ENCODE data around the gene MAP6D1. TPM values are rescaled to one million over a fixed set of nuclear protein-coding genes. Genes with fewer than 3 reads are reported as not detected.
A peak's percentile ranks its signal among the peaks of the same experiment; 100 is the strongest.

Gene MAP6D1
- total RNA-seq, 1 donor from 2014 or later, result 4.2 TPM

- TF ChIP-seq CTCF (IDR thresholded peaks at IDR 0.05), result no peak
- DNase-seq (ENCODE audit: extremely low spot score, unreplicated experiment), result no peak
- Mint-ChIP-seq H3K27me3 (ENCODE audit: unreplicated experiment) (no peaks in the 10 kb centered on the region), H3K4me3 (ENCODE audit: unreplicated experiment) (no peak overlapping the region), H3K9me3 (ENCODE audit: unreplicated experiment) (no peaks in the 10 kb centered on the region), H3K36me3 (ENCODE audit: unreplicated experiment) (peaks cover 38% of the 10 kb centered on the region), H3K27ac (ENCODE audit: unreplicated experiment) (peak overlapping the region; percentile 80), H3K4me1 (ENCODE audit: unreplicated experiment) (peaks cover 31% of the 10 kb centered on the region)
Measured at GRCh38 chr3:183844606-183845005, 19.2 kb upstream of the MAP6D1 start.

GRCh38 chr3:183839751-183840150 is 14.4 kb upstream of the MAP6D1 start:
- Mint-ChIP-seq H3K27ac (ENCODE audit: unreplicated experiment) (no peak overlapping the region), H3K9me3 (ENCODE audit: unreplicated experiment) (no peaks in the 10 kb centered on the region), H3K4me1 (ENCODE audit: unreplicated experiment) (peaks cover 12% of the 10 kb centered on the region), H3K4me3 (ENCODE audit: unreplicated experiment) (no peak overlapping the region), H3K36me3 (ENCODE audit: unreplicated experiment) (peaks cover 27% of the 10 kb centered on the region), H3K27me3 (ENCODE audit: unreplicated experiment) (no peaks in the 10 kb centered on the region)
- TF ChIP-seq CTCF (IDR thresholded peaks at IDR 0.05), result no peak
- DNase-seq (ENCODE audit: extremely low spot score, unreplicated experiment), result no peak

GRCh38 chr3:183837894-183838293 is 12.5 kb upstream of the MAP6D1 start:
- Mint-ChIP-seq H3K36me3 (ENCODE audit: unreplicated experiment) (peaks cover 34% of the 10 kb centered on the region), H3K27me3 (ENCODE audit: unreplicated experiment) (no peaks in the 10 kb centered on the region), H3K27ac (ENCODE audit: unreplicated experiment) (no peak overlapping the region), H3K4me1 (ENCODE audit: unreplicated experiment) (no peaks in the 10 kb centered on the region), H3K4me3 (ENCODE audit: unreplicated experiment) (no peak overlapping the region), H3K9me3 (ENCODE audit: unreplicated experiment) (no peaks in the 10 kb centered on the region)
- DNase-seq (ENCODE audit: extremely low spot score, unreplicated experiment), result no peak
- TF ChIP-seq CTCF (IDR thresholded peaks at IDR 0.05), result no peak

- H3K4me1 Mint-ChIP-seq (ENCODE audit: unreplicated experiment), result no peaks in the 10 kb centered on the region
- peak; percentile 67 for DNase-seq (ENCODE audit: extremely low spot score, unreplicated experiment)
- no peaks in the 10 kb centered on the region for H3K27me3 Mint-ChIP-seq (ENCODE audit: unreplicated experiment)
- H3K9me3 Mint-ChIP-seq (ENCODE audit: unreplicated experiment), result no peaks in the 10 kb centered on the region
- H3K27ac Mint-ChIP-seq (ENCODE audit: unreplicated experiment), result no peak overlapping the region
- no peak for TF ChIP-seq CTCF (IDR thresholded peaks at IDR 0.05)
- peaks cover 36% of the 10 kb centered on the region for H3K36me3 Mint-ChIP-seq (ENCODE audit: unreplicated experiment)
- H3K4me3 Mint-ChIP-seq (ENCODE audit: unreplicated experiment), result no peak overlapping the region
Measured at GRCh38 chr3:183837390-183837789, 12.0 kb upstream of the MAP6D1 start.

- H3K4me1 Mint-ChIP-seq (ENCODE audit: unreplicated experiment), result no peaks in the 10 kb centered on the region
- no peak for TF ChIP-seq CTCF (IDR thresholded peaks at IDR 0.05)
- peaks cover 28% of the 10 kb centered on the region for H3K36me3 Mint-ChIP-seq (ENCODE audit: unreplicated experiment)
- no peaks in the 10 kb centered on the region for H3K9me3 Mint-ChIP-seq (ENCODE audit: unreplicated experiment)
- no peak overlapping the region for H3K27ac Mint-ChIP-seq (ENCODE audit: unreplicated experiment)
- no peak overlapping the region for H3K4me3 Mint-ChIP-seq (ENCODE audit: unreplicated experiment)
- no peaks in the 10 kb centered on the region for H3K27me3 Mint-ChIP-seq (ENCODE audit: unreplicated experiment)
- no peak for DNase-seq (ENCODE audit: extremely low spot score, unreplicated experiment)
Measured at GRCh38 chr3:183833516-183833915, 8.1 kb upstream of the MAP6D1 start.
